ENCODE measurements around the gene HMCES. TPM values are rescaled to one million over a fixed set of nuclear protein-coding genes. Genes with fewer than 3 reads are reported as not detected.

HMCES gene
- total RNA-seq, 2 experiments from 2014 or later, result 58.4 to 61.5 TPM

Small RNA genes lying within 50 kb of the gene (microRNA-seq; reads per million reads assigned to microRNA genes)
- not detected for gene MIR6826 (ENCODE audit: borderline microRNAs expressed, borderline number of aligned reads, borderline replicate concordance)

Other genes with a start within 250 kb of the HMCES start
- not detected for gene GP9, start 218.1 kb upstream of the HMCES start, total RNA-seq
- gene RAB43, start 157.1 kb upstream of the HMCES start, total RNA-seq, result 10 to 100 TPM; 45.7 to 49.7 TPM
- 10 to 100 TPM; 60.7 to 61.7 TPM for gene ISY1, start 117.8 kb upstream of the HMCES start, total RNA-seq
- gene CNBP, start 95.0 kb upstream of the HMCES start, total RNA-seq, result 100 to 1,000 TPM; 342 to 348 TPM
- 100 to 1,000 TPM; 154 to 162 TPM for gene COPG1, start 29.3 kb upstream of the HMCES start, total RNA-seq
- gene EFCAB12, start 149.8 kb downstream of the HMCES start, total RNA-seq, result under 1 TPM; 0.31 to 0.45 TPM
- gene MBD4, start 161.1 kb downstream of the HMCES start, total RNA-seq, result 10 to 100 TPM; 50.5 to 53.7 TPM
- 10 to 100 TPM; 21.5 to 25.5 TPM for gene IFT122, start 161.4 kb downstream of the HMCES start, total RNA-seq
- gene RHO, start 249.8 kb downstream of the HMCES start, total RNA-seq, result not detected